GM19025 (cell line): Measurements from ENCODE around the gene TICAM2.

Experiments
- ATAC-seq: cut with Tn5 transposase; IDR thresholded peaks from one replicate; pipeline ENCODE4 v1.9.1; 2021; ENCODE audit warnings: mild to moderate bottlenecking, low read depth, moderate library complexity; ENCODE audit not compliant: unreplicated experiment

TICAM2 gene

GRCh38 chr5:115616472-115616871 is 14.2 kb upstream of the TICAM2 start:
- no peak for ATAC-seq

GRCh38 chr5:115611873-115612272 is 9.6 kb upstream of the TICAM2 start:
- ATAC-seq: no peak

- ATAC-seq: no peak
Observed at GRCh38 chr5:115607935-115608334, 5.7 kb upstream of the TICAM2 start.

GRCh38 chr5:115605436-115605835 is 3.2 kb upstream of the TICAM2 start:
- ATAC-seq: no peak

GRCh38 chr5:115602591-115603125 is 379 bp upstream of the TICAM2 start:
- ATAC-seq: no peak

GRCh38 chr5:115600766-115601165 is 1.5 kb downstream of the TICAM2 start:
- no peak for ATAC-seq

- no peak for ATAC-seq
Observed at GRCh38 chr5:115599924-115600323, 2.4 kb downstream of the TICAM2 start.

- no peak for ATAC-seq
Observed at GRCh38 chr5:115599502-115599901, 2.8 kb downstream of the TICAM2 start.

- ATAC-seq: no peak
Observed at GRCh38 chr5:115594128-115595047, 7.9 kb downstream of the TICAM2 start.

GRCh38 chr5:115589043-115589442 is 13.2 kb downstream of the TICAM2 start:
- no peak for ATAC-seq

- no peak for ATAC-seq
Observed at GRCh38 chr5:115588640-115589039, 13.6 kb downstream of the TICAM2 start.

GRCh38 chr5:115586525-115587146 is 15.6 kb downstream of the TICAM2 start:
- ATAC-seq: no peak

- no peak for ATAC-seq
Observed at GRCh38 chr5:115585265-115585664, 17.0 kb downstream of the TICAM2 start.

- ATAC-seq: no peak
Observed at GRCh38 chr5:115584501-115584900, 17.8 kb downstream of the TICAM2 start.

- ATAC-seq: no peak
Observed at GRCh38 chr5:115583474-115583873, 18.8 kb downstream of the TICAM2 start.

- no peak for ATAC-seq
Observed at GRCh38 chr5:115580941-115581340, 21.3 kb downstream of the TICAM2 start.

- peak; percentile 63 for ATAC-seq
Observed at GRCh38 chr5:115579747-115580173, 22.5 kb downstream of the TICAM2 start.

- no peak for ATAC-seq
Observed at GRCh38 chr5:115579216-115579615, 23.1 kb downstream of the TICAM2 start.

GRCh38 chr5:115578657-115579056 is 23.6 kb downstream of the TICAM2 start:
- no peak for ATAC-seq

- ATAC-seq: peak; percentile 31
Observed at GRCh38 chr5:115577741-115578140, 24.5 kb downstream of the TICAM2 start.

- no peak for ATAC-seq
Observed at GRCh38 chr5:115577329-115577728, 24.9 kb downstream of the TICAM2 start.
